ENCODE data around the gene CENPK.
"Not testable (repeated sequence)": the region's sequence is repeated elsewhere in the genome, so short reads cannot be mapped to it uniquely, and the experiment has no call there.

Gene CENPK, protein sequence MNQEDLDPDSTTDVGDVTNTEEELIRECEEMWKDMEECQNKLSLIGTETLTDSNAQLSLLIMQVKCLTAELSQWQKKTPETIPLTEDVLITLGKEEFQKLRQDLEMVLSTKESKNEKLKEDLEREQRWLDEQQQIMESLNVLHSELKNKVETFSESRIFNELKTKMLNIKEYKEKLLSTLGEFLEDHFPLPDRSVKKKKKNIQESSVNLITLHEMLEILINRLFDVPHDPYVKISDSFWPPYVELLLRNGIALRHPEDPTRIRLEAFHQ

DNA sequence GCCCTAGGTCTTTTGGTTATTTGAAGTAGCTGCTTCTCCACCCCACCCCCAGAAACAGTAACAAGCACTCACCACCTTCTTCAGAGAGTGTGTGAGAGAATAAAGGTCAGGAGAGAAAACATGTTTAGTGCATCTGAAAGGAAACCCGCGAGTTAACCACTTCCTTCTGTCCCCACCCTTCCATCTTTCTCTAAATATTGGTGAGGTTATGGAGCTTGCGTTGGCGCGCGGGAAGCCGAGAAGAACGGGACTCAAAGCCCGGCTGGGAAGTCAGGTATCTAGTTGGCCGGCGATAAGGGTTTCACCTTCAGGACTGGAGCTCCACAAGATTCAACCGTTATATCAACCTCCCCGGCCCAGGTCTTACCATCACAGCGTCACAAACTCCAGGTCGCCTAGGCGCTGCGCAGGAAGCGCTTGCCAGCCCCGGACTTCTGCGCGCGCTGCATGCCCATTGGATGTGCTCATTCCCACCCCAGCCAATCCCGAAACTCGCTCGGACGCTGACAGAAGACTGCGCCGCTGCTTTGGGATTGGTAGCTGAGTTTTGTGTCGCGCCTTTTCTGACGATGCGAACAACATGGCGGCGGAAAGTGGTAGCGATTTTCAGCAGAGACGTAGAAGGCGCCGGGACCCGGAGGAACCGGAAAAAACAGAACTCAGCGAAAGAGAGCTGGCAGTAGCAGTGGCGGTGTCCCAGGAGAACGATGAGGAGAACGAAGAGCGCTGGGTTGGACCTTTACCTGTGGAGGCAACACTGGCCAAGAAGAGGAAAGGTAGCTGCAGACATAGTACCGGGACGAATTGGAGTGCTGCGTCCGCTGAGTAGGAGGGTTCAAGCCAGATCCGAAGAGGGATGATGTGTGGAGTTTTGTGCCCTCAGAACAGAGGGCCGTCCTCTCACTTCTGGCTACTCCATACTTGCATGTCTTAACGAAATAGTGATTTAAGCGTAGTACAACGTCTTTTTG lies at the start of gene CENPK, which contains the start of gene PPWD1:
CENPK (minus strand) TSS at position 438 of the 971 bp plus-strand sequence. CDS start 8,261 bp downstream, outside the sequence.
PPWD1 (plus strand) TSS at position 566 of the 971 bp plus-strand sequence; CDS start at position 581, 15 bp downstream.
- ATAC-seq: peak; percentile 99 to 100

DNA sequence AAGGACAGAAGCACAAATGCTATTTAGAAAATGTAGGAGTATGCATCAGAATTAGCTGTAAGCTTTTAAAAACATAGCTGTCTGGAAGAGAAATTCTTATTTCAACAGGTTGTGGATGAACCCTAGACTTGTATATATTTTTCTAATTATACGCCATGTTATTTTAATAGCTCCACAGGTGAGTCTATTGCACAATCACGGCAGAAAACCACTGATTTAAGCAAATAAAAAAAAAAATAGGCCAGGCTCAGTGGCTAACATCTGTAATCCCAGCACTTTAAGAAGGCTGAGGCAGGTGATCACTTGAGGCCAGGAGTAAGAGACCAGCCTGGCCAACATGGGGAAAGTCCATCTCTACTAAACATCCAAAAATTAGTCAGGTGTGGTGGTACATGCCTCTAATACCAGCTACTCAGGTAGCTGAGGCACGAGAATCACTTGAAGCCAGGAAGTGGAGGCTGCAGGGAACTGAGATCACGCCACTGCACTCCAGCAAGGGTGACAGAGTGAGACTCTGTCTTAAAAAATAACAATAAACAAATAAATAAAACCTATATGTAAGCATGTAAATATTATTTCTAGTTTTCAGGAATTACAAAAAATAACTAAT lies 49.4 kb upstream of the CENPK start:
- ATAC-seq: no peak

DNA sequence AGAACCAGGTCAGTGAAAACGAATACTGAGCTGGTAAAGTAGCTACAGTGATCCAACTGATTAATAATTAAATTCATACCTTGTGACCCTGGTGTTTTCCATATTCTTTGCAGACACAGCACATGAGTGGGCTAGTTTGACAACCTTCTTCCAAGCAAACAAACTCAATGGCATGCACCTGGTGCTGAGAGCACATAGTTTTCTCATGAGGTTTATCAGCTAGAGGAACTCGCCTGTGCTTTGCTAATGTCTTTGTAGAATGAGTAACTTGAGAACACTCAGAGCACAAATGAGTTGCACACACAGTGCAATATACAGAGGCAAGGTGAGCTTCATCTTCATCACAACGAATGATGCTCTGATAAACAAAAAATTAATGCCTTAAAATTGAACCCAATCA lies 48.6 kb upstream of the CENPK start:
- no peak for ATAC-seq

- not testable (repeated sequence) for ATAC-seq
These were observed 38.8 kb upstream of the CENPK start for GRCh38 chr5:65601761-65602160.

DNA sequence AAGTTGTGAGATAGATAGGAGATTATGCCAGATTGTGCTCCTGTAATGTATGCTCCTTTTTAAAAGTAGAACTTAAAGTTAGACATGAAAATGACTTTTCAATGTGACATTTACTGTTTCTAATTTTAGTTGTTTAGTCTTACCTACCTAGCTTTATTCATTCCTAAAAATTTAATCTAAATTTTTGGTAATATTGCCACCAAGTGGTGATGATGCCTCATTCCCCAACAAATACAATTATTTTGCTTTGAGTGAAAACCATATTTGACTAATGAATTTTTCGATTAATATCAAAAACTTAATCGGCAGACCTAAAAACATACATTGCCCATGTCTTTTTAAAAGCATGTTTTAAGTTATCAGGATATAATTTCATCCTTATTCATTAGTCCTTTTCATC lies 25.7 kb upstream of the CENPK start:
- no peak for ATAC-seq

- ATAC-seq: no peak
These were observed 14.2 kb upstream of the CENPK start for GRCh38 chr5:65577141-65577540.

DNA sequence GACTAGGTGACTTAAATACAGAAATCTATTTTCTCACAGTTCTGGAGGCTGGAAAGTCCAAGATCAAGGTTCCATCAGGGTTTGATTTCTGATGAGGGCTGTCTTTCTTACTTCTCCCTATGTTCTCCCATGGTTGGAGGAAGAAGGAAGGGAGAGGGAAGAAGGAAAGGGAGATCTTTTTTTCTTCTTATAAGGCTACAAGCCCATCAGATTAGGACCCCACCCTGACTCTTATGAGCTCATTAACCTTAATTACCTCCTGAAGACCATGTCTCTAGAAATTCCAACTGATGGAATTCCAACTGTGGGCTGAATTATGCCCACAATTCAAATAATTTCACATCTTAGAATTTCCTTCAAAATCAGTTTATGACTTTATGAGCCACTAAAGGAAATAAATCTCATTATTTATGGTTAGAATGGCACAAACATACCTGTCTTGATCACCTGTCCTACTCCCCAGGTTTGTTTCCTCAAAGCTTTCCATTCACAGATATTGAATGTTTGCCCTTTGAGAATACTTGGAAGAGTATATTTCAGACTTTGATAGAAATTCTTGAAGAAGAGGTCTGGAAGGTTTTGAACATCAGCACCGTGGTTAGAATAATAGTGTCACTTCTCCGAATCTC lies 7.7 kb upstream of the CENPK start:
- ATAC-seq: no peak

DNA sequence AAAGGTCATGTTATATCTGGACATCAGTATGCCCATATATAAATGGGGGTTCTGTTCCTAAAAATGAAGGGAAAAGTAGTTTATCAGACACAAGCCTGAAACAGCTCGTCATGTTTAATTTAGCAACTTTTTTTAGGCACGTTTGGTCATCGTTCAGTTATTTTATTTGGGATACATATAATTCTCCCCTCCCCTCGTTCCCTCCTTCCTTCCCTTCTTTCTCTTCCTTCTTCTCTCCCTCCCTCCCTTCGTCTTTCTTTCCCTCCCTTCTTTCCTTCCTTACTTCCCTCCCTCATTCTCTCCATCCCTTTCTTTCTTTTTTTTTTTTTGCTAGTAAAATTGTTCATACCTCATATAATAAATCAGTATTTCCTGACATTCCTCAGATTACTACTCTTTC lies 3.5 kb upstream of the CENPK start:
- ATAC-seq: no peak

DNA sequence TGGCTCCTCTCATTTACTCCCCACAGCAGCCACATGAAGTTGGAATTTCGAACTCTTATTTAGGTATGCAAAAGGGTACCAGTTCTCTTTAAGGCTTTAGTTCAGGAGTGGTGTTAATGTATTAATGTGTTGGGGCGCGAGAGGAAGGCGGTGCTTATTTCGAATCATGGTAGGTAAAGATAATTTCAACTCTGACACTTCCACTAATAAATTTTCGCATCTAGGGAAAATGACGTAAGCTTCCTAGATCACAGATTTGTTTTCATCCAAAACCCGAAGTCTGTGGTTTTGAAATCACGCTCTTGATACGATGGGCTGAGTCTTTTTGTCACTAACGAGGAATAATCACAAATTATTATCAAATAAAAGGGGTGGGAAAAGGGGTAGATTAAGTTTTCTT lies 809 bp upstream of the CENPK start:
- no peak for ATAC-seq

GRCh38 chr5:65556718-65557117 lies 6.2 kb downstream of the CENPK start:
- no peak for ATAC-seq

DNA sequence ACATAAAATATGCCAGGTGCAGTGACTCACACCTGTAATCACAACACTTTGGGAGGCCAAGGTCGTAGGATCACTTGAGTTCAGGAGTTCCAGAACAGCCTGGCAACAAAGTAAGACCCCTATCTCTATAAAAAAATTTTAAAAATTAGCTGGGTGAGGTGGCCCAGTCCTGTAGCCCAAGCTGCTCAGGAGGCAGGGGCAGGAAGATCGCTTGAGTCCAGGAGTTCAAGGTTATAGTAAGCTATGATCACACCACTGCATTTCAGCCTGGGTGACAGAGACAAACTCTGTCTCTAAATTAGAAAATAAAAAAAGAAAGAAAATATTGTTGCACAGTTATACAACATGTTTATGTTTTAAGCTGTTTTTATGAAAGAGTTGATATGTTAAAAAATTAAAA lies 6.8 kb downstream of the CENPK start:
- ATAC-seq: no peak

GRCh38 chr5:65555287-65555686 lies 7.7 kb downstream of the CENPK start:
- ATAC-seq: no peak

- no peak for ATAC-seq
These were observed 9.0 kb downstream of the CENPK start for GRCh38 chr5:65553941-65554340.

GRCh38 chr5:65548281-65548680 lies 14.7 kb downstream of the CENPK start:
- peak; percentile 70 to 73 for ATAC-seq

DNA sequence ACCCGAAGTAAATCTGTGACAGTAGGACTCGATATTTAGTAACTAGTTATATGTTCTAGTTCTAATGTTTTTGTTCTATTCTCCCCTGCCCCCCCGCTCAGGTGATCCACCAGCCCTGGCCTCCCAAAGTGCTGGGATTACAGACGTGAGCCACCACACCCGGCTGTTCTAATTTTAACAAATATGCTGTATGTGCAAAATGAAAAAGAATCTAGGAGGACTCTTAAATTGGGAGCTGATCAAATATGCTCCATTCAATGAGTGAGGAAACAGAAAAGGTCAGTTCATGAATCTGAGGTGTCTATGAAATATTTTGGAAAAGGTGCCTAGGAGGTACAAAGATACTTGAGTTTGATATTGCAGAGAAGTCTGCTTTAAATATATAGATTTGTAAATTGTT lies 16.8 kb downstream of the CENPK start:
- no peak for ATAC-seq

DNA sequence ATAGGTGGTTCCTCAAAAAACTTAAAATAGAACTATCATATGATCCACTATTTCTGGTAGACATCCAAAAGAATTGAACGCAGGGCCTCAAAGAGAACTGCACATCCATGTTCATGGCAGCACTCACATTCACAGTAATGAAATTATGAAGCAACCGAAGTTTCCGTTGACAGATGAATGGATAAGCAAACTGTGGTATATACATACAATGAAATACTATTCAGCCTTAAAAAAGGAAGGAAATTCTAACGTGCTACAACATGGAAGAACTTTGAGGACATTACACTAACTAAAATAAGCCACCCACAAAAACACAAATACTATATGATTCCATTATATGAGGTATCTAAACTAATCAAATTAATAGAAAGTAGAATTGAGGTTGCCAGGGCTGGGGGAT lies 18.5 kb downstream of the CENPK start:
- no peak for ATAC-seq

GRCh38 chr5:65539827-65540226 lies 23.1 kb downstream of the CENPK start:
- ATAC-seq: no peak

DNA sequence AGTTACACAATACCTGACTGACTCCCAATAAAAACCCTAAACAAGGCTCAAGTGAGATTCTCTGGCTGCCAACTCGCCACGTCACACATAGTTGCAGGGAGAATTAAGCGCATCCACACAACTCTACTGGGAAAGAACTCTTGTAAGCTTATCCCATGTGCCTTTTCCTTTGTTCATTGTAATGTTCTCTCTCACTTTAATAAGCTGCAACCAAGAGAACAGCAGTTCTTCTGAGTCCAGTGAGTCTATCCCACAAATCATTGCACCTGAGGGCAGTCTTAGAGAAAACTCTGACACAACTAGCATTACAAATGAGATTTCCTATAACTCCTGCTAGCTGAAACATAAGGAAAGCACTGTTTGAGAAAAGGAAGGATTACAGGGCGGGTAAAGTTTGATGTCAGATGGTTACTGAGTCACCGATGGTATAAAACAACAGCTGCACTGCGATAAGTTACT lies 27.4 kb downstream of the CENPK start:
- ATAC-seq: no peak

GRCh38 chr5:65530904-65531303 lies 32.1 kb downstream of the CENPK start:
- ATAC-seq: no peak

DNA sequence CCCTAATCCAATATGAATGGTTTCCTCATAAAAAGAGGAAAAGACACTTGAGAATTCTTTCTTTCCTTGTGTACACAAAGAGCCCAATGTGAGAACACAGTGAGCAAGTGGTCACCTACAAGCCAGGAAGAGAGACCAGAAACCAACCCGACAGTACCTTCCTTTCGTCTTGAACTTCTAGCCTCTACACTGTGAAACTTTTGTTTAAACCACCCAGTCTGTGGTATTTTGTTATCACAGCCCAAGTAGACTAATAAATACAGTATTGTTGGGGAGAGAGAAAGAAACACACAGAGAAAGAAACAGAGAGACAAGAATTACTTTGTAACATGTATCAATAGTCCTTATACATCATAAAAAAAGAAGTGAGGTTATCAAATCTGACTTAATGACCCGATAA lies 37.2 kb downstream of the CENPK start:
- ATAC-seq: no peak

GRCh38 chr5:65512170-65512937 lies 50.6 kb downstream of the CENPK start:
- ATAC-seq: no peak

DNA sequence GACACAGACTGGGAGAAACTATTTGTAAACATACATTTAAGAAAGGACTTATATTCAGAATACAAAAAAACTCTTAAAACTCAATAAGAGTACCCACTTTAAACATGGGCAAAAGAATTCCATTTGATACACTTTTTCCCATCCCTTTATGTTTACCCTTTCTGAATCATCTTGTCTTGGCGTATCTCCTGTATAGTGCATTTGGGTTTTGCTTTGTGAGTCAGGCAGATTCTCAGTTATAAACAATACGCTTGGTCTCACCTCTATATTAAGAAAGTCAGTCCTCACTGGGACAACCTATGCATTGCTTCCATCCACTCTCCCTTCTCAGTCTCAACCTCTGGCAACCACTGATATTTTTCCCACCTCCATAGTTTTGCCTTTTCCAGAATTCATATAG lies 54.0 kb downstream of the CENPK start:
- ATAC-seq: no peak

Data from activated CD4-positive, CD25-positive, alpha-beta regulatory T cell treated with anti-CD3 and anti-CD28 coated beads, Interleukin-2, amount 50 U/mL, for 24 hours (primary cell).